ENCODE data around the gene GSTK1. TPM values are rescaled to one million over a fixed set of nuclear protein-coding genes. Genes with fewer than 3 reads are reported as not detected.

The GSTK1 gene
- total RNA-seq, 1 experiment from 2014 or later: 239 TPM

GRCh38 chr7:143229054-143229790 lies 34.0 kb upstream of the GSTK1 start:
- intact Hi-C loops (cut with micrococcal nuclease; ENCODE audit: unreplicated experiment): no loop called here
- no peaks in the 10 kb centered on the region for H4K20me1 ChIP-seq (ENCODE audit: insufficient read depth)
- H3K9me2 ChIP-seq (ENCODE audit: insufficient read depth): no peaks in the 10 kb centered on the region
- H3K9me3 ChIP-seq (ENCODE audit: insufficient read depth, low read depth): no peaks in the 10 kb centered on the region
- ChIA-PET CTCF (no interaction called here), POLR2A (ENCODE audit: unreplicated experiment) (no interaction called here)
- H3K79me2 ChIP-seq (ENCODE audit: low read depth): no peaks in the 10 kb centered on the region
- no peak for TF ChIP-seq EZH2 (IDR thresholded peaks at IDR 0.05; ENCODE audit: low read depth)
- no peak for TF ChIP-seq CTCF (conservative IDR thresholded peaks at IDR 0.05)
- no peak overlapping the region for H3K4me3 ChIP-seq
- no peaks in the 10 kb centered on the region for H3K36me3 ChIP-seq (ENCODE audit: low read depth)
- no peak overlapping the region for H2AFZ ChIP-seq
- BruUV-seq (replicated peaks): no TSS peak
- H3K27me3 ChIP-seq (ENCODE audit: insufficient read depth, low read depth): no peaks in the 10 kb centered on the region
- H3K27ac ChIP-seq: no peak overlapping the region
- no peak for DNase-seq
- H3K4me1 ChIP-seq (replicated peaks; ENCODE audit: insufficient read depth): peaks cover 14% of the 10 kb centered on the region
- H3K4me2 ChIP-seq: no peak overlapping the region
- peaks cover 3% of the 10 kb centered on the region; the same call in 1 of the 2 replicates for H3F3A ChIP-seq (ENCODE audit: insufficient read depth, low read depth)

- BruUV-seq (replicated peaks): no TSS peak
- Histone ChIP-seq H3K9me3 (ENCODE audit: insufficient read depth, low read depth) (peaks cover 4% of the 10 kb centered on the region; the same call in 1 of the 2 replicates), H3F3A (ENCODE audit: insufficient read depth, low read depth) (no peaks in the 10 kb centered on the region), H4K20me1 (ENCODE audit: insufficient read depth) (no peaks in the 10 kb centered on the region), H3K4me1 (replicated peaks; ENCODE audit: insufficient read depth) (peaks cover 10% of the 10 kb centered on the region; the same call in 1 of the 2 replicates), H3K9me2 (ENCODE audit: insufficient read depth) (no peaks in the 10 kb centered on the region), H3K79me2 (ENCODE audit: low read depth) (no peaks in the 10 kb centered on the region), H2AFZ (no peak overlapping the region), H3K4me3 (no peak overlapping the region), H3K4me2 (no peak overlapping the region), H3K36me3 (ENCODE audit: low read depth) (no peaks in the 10 kb centered on the region), H3K27ac (no peak overlapping the region), H3K27me3 (ENCODE audit: insufficient read depth, low read depth) (no peaks in the 10 kb centered on the region)
- intact Hi-C loops (cut with micrococcal nuclease; ENCODE audit: unreplicated experiment): loop anchor here (10.0 kb wide), 1 partner anchor 274 kb away; no protein-coding TSS in a partner anchor
- ChIA-PET CTCF (no interaction called here), POLR2A (ENCODE audit: unreplicated experiment) (no interaction called here)
- TF ChIP-seq EZH2 (IDR thresholded peaks at IDR 0.05; ENCODE audit: low read depth): no peak
- no peak for TF ChIP-seq CTCF (conservative IDR thresholded peaks at IDR 0.05)
- no peak for DNase-seq
Observed at GRCh38 chr7:143230602-143231457, 32.4 kb upstream of the GSTK1 start.

- intact Hi-C loops (cut with micrococcal nuclease; ENCODE audit: unreplicated experiment): loop anchor here (10.0 kb wide), 1 partner anchor 271 kb away; no protein-coding TSS in a partner anchor
- DNase-seq: no peak
Observed at GRCh38 chr7:143233816-143234532, 29.3 kb upstream of the GSTK1 start.

More at GRCh38 chr7:143233816-143234532, 29.3 kb upstream of the GSTK1 start:
- Histone ChIP-seq H3K27me3 (ENCODE audit: insufficient read depth, low read depth) (no peaks in the 10 kb centered on the region), H3K4me2 (no peak overlapping the region), H3K27ac (no peak overlapping the region), H3K36me3 (ENCODE audit: low read depth) (no peaks in the 10 kb centered on the region), H4K20me1 (ENCODE audit: insufficient read depth) (no peaks in the 10 kb centered on the region), H3K9me2 (ENCODE audit: insufficient read depth) (no peaks in the 10 kb centered on the region), H2AFZ (no peak overlapping the region), H3K4me1 (replicated peaks; ENCODE audit: insufficient read depth) (peaks cover 6% of the 10 kb centered on the region; the same call in 1 of the 2 replicates), H3K4me3 (no peak overlapping the region), H3K79me2 (ENCODE audit: low read depth) (no peaks in the 10 kb centered on the region), H3F3A (ENCODE audit: insufficient read depth, low read depth) (no peaks in the 10 kb centered on the region), H3K9me3 (ENCODE audit: insufficient read depth, low read depth) (peaks cover 9% of the 10 kb centered on the region; the same call in 1 of the 2 replicates)
- no TSS peak for BruUV-seq (replicated peaks)
- TF ChIP-seq CTCF (conservative IDR thresholded peaks at IDR 0.05): no peak
- no peak for TF ChIP-seq EZH2 (IDR thresholded peaks at IDR 0.05; ENCODE audit: low read depth)
- CTCF ChIA-PET: interaction anchor here (0.6 kb wide), 1 partner anchor 111 kb away, joined by 6 read pairs; no protein-coding TSS in a partner anchor
- POLR2A ChIA-PET (ENCODE audit: unreplicated experiment): no interaction called here

Measured in PC-9 (cell line).